Osteocyte (in vitro differentiated cells): ENCODE data around the gene TMX3. TPM values are rescaled to one million over a fixed set of nuclear protein-coding genes. Genes with fewer than 3 reads are reported as not detected.

ENCODE experiments used
- DNase-seq: peaks from one replicate; pipeline ENCODE4 v3.0.0; 2021; ENCODE audit warnings: mixed read lengths; ENCODE audit not compliant: unreplicated experiment; ENCODE audit errors: extremely low spot score
- H3K27ac Mint-ChIP-seq: one replicate; pipeline ENCODE4 v1.8.0; 2021; ENCODE audit warnings: mild to moderate bottlenecking, mixed read lengths; ENCODE audit not compliant: unreplicated experiment
- H3K27me3 Mint-ChIP-seq: one replicate; pipeline ENCODE4 v1.8.0; 2021; ENCODE audit warnings: mixed read lengths; ENCODE audit not compliant: unreplicated experiment
- H3K36me3 Mint-ChIP-seq: one replicate; pipeline ENCODE4 v1.8.0; 2021; ENCODE audit warnings: mixed read lengths; ENCODE audit not compliant: unreplicated experiment
- H3K4me1 Mint-ChIP-seq: one replicate; pipeline ENCODE4 v1.8.0; 2021; ENCODE audit warnings: mixed read lengths; ENCODE audit not compliant: unreplicated experiment
- H3K4me3 Mint-ChIP-seq: one replicate; pipeline ENCODE4 v1.8.0; 2021; ENCODE audit warnings: mild to moderate bottlenecking, moderate library complexity, mixed read lengths; ENCODE audit not compliant: unreplicated experiment
- H3K9me3 Mint-ChIP-seq: one replicate; pipeline ENCODE4 v1.8.0; 2021; ENCODE audit warnings: mixed read lengths; ENCODE audit not compliant: unreplicated experiment
- total RNA-seq: library from RNA; stranded (reverse); gene quantifications from 2 replicates; pipeline ENCODE4 v1.2.1, GENCODE V29; 2021
- TF ChIP-seq, protein P1 (sequence below): fragments of 200-600 bp; sonication (generic); IDR thresholded peaks from 2 replicates; pipeline ENCODE4 v1.5.0; 2021; ENCODE audit warnings: antibody characterized with exemption, mild to moderate bottlenecking, moderate library complexity

Gene TMX3
- total RNA-seq, 1 donor from 2014 or later = 78.4 TPM

DNA sequence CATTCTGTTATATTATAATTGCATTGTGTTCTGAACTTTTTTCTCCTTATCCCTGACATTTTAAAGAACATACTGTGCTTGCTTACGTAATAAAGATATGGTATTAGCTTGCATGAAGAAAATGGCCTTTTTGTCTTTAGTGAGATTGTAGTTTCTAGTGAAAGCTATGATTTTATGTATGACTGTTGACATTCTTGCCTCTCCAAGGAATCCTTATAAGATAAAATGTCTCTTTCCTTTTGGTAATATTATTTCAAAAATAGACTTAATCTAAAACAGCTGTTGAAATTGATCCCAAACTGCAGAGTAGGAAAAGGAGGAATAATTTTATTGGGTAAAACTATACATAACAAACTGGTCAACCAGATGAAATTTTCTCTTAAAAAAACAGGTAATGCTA is 42.2 kb upstream of the TMX3 start:
- Mint-ChIP-seq H3K4me3 (no peak overlapping the region), H3K27me3 (no peaks in the 10 kb centered on the region), H3K27ac (peak overlapping the region; percentile 72), H3K4me1 (peaks cover 16% of the 10 kb centered on the region), H3K36me3 (peaks cover 16% of the 10 kb centered on the region), H3K9me3 (peaks cover 18% of the 10 kb centered on the region)
- no peak for DNase-seq
- TF ChIP-seq, protein P1, sequence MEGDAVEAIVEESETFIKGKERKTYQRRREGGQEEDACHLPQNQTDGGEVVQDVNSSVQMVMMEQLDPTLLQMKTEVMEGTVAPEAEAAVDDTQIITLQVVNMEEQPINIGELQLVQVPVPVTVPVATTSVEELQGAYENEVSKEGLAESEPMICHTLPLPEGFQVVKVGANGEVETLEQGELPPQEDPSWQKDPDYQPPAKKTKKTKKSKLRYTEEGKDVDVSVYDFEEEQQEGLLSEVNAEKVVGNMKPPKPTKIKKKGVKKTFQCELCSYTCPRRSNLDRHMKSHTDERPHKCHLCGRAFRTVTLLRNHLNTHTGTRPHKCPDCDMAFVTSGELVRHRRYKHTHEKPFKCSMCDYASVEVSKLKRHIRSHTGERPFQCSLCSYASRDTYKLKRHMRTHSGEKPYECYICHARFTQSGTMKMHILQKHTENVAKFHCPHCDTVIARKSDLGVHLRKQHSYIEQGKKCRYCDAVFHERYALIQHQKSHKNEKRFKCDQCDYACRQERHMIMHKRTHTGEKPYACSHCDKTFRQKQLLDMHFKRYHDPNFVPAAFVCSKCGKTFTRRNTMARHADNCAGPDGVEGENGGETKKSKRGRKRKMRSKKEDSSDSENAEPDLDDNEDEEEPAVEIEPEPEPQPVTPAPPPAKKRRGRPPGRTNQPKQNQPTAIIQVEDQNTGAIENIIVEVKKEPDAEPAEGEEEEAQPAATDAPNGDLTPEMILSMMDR = no peak

DNA sequence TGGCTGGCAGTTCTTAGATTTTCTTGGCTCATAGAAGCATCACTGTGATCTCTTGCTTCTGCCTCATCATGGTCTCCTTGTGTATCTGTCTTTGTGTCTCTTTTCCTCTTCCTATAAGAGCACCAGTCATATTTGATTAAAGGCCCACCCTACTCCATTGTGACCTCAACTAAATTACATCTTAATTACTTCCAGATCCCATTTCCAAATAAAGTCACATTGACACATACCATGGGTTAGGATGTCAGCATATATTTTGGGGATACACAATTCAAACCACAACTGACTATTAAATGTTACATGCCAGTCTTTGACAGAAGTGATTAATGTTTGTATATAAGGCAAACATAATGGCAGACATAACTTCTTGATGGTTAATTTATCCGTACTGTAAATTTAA is 27.3 kb upstream of the TMX3 start:
- Mint-ChIP-seq H3K27me3 (no peaks in the 10 kb centered on the region), H3K4me1 (no peaks in the 10 kb centered on the region), H3K36me3 (no peaks in the 10 kb centered on the region), H3K9me3 (no peaks in the 10 kb centered on the region), H3K27ac (no peak overlapping the region), H3K4me3 (no peak overlapping the region)
- TF ChIP-seq, protein P1 = no peak
- no peak for DNase-seq

DNA sequence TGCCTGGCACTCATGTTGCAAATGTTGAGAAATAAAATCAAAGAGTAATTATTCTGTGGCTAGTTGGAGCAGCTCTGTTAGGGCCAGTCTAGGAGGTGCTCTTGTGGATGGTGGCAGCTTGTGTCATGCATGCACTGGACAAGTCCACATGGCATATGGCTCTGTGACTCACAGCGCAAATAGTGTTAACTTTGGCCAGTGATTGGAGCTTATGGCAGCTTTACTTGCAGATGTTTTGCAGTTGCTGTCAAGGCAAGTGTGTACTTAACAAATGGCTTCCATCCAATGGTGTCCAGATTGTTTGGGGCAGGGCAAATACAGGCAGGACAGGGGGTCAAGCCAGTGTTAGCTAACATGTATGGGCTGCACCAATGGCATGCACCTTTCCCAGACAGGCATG is 26.1 kb upstream of the TMX3 start:
- H3K27ac Mint-ChIP-seq = no peak overlapping the region
- TF ChIP-seq, protein P1 = no peak
- no peaks in the 10 kb centered on the region for H3K9me3 Mint-ChIP-seq
- H3K4me1 Mint-ChIP-seq = no peaks in the 10 kb centered on the region
- H3K27me3 Mint-ChIP-seq = no peaks in the 10 kb centered on the region
- DNase-seq = no peak
- H3K36me3 Mint-ChIP-seq = no peaks in the 10 kb centered on the region
- no peak overlapping the region for H3K4me3 Mint-ChIP-seq

DNA sequence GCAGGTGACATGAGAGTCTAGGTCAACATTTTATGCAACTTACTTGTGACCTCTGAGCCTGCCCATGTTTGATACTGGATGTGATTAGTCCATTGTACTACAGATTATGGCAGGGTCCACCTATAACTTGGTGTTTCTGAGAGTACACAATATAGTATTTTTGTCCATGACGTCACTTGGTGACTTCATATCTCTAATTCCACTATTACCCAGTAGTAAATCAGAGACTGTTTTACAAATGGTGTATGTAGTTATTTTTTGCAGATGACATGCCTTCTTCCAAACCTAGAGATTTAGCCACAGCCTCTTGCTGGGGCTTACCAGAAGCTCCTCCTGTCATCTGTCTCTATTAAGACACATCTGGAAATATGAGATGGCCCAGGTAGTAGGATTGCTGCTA is 24.6 kb upstream of the TMX3 start:
- no peak for DNase-seq
- H3K36me3 Mint-ChIP-seq = no peaks in the 10 kb centered on the region
- no peaks in the 10 kb centered on the region for H3K9me3 Mint-ChIP-seq
- peaks cover 10% of the 10 kb centered on the region for H3K4me1 Mint-ChIP-seq
- H3K4me3 Mint-ChIP-seq = no peak overlapping the region
- no peaks in the 10 kb centered on the region for H3K27me3 Mint-ChIP-seq
- no peak overlapping the region for H3K27ac Mint-ChIP-seq
- TF ChIP-seq, protein P1 = no peak

DNA sequence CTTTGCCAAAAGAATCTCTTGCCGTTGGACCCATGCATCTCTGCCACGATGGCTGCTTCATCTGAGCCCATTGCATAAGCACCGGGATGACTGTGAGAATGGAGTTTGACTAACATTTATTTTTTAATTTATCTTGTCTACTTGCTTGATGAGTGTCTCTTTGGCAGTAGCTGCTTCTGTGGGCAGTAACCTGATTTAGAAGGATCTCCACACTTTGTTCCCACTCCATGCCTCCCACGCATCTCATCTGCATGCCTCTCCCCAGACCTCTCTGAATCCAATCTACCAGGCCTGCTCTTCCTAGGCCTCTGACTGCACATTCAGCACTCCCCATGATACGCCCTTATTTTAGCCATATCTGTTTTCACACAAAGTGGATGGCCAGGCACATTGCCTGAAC is 23.7 kb upstream of the TMX3 start:
- no peaks in the 10 kb centered on the region for H3K27me3 Mint-ChIP-seq
- no peak for DNase-seq
- H3K27ac Mint-ChIP-seq = no peak overlapping the region
- TF ChIP-seq, protein P1 = no peak
- H3K36me3 Mint-ChIP-seq = no peaks in the 10 kb centered on the region
- no peak overlapping the region for H3K4me3 Mint-ChIP-seq
- H3K9me3 Mint-ChIP-seq = no peaks in the 10 kb centered on the region
- H3K4me1 Mint-ChIP-seq = peaks cover 18% of the 10 kb centered on the region
